ENCODE results near the gene MOCOS. TPM values are rescaled to one million over a fixed set of nuclear protein-coding genes. Genes with fewer than 3 reads are reported as not detected.

The MOCOS gene
- polyA plus RNA-seq, 3 donors = 0.75 to 1.8 (median 0.92) TPM

GRCh38 chr18:36169938-36170337 lies 17.4 kb upstream of the MOCOS start:
- no peak for DNase-seq (ENCODE audit: extremely low read depth in 1 of 11, low read depth in 9 of 11, low spot score in 4 of 11)

DNA sequence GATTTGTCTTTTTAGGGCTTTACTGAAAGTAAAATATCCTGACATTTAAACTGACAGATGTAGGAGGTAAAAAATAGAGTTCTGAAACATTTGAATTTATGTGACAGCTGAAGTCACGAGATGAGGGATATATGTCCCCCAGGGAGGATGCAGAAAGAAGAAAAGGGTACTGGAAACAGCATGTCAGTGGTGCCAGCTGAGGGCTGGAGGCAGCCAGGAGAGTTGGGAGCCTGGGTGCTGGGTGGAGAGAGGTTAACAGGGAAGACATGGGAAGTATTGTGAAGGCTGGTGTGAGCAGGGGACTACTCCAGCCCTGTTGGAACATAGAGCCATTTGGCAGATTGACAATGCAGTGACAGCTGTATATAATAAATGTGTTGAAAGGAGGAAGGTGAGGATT lies 11.8 kb upstream of the MOCOS start:
- no peak for DNase-seq (ENCODE audit: extremely low read depth in 1 of 11, low read depth in 9 of 11, low spot score in 4 of 11)

- no peak for DNase-seq (ENCODE audit: extremely low read depth in 1 of 11, low read depth in 9 of 11, low spot score in 4 of 11)
These were observed 11.1 kb upstream of the MOCOS start for GRCh38 chr18:36176177-36176584.

GRCh38 chr18:36176711-36177110 lies 10.6 kb upstream of the MOCOS start:
- no peak for DNase-seq (ENCODE audit: extremely low read depth in 1 of 11, low read depth in 9 of 11, low spot score in 4 of 11)

GRCh38 chr18:36177913-36178312 lies 9.4 kb upstream of the MOCOS start:
- no peak for DNase-seq (ENCODE audit: extremely low read depth in 1 of 11, low read depth in 9 of 11, low spot score in 4 of 11)

DNA sequence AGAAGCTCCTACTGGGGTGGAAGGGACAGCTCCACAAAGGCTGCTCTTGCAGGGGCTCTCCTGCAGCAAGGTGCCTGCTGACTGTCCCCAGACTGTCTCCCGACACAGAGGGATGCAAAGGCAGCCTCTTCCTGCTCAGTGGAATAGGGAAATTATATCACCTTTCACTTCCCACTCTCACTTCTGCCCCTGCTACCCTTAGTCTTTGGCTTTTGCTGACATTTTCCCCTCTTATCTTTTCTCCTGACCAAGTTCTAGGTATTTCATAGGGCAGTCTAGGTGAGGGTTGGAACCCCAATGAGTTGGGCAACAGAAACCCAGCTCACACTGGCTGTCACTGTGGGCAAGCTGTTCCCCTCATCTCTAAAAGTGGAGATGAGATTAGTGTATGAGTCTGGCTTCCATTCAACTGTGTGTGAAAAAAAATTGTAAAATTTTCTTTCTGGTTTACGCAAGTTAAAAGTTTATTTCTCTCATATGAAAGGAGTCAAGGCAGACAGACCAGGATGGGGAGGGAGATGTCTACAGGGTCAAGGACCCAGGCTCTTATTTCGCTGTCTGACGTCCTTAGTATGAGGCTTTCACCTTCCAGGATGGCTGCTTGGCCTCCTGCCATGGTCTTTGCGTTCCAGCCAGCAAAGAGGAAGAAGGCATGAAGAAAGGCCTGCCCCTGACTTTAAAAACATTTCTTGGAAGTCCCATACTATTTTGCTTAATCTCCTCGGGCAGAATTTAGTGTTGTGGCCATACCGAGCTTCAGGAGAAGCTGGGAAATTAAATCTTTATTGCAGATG lies 7.5 kb upstream of the MOCOS start:
- DNase-seq (ENCODE audit: extremely low read depth in 1 of 11, low read depth in 9 of 11, low spot score in 4 of 11) = peak in 2 of 11 donors; percentile 12 to 17

GRCh38 chr18:36181441-36181840 lies 5.9 kb upstream of the MOCOS start:
- DNase-seq (ENCODE audit: extremely low read depth in 1 of 11, low read depth in 9 of 11, low spot score in 4 of 11) = no peak

- no peak for DNase-seq (ENCODE audit: extremely low read depth in 1 of 11, low read depth in 9 of 11, low spot score in 4 of 11)
These were observed 5.3 kb upstream of the MOCOS start for GRCh38 chr18:36181898-36182506.

DNA sequence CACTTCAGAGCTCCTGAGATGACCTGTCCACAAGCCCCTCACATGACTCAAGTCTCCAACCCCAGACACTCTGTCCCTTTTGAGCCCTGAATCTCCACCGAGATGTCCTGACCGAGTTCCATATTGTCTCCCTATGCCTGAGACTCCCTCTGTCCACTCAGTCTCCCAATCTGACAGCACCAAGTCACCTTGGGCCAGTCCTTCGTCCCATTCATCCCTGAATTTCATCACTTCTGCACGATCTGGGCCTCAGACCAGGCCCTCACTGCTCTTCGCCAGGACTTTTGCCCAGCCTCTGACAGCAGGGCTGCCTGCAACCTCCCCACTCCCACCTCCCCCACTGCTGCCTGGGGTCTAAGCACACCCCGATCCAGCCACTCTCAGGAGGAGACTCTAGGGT lies 4.3 kb upstream of the MOCOS start:
- DNase-seq (ENCODE audit: extremely low read depth in 1 of 11, low read depth in 9 of 11, low spot score in 4 of 11) = no peak

DNA sequence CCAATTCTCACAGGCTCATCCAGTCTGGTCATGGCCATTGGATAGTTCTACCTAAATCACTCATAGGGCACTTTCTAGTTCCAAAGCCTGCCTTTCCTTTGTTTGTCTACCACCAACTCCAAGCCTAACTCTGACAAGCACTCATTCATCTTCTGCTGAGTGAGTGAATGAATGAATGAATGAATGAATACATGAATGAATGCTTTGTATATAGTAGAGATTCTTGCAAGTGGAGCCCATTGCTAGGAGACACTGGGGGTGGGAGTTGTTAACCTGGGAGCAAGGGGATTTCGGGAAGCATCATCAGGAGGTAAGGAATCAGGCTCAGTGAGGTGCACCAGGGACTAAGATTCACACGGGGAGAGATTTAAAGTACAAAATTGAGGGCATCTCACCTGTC lies 3.3 kb upstream of the MOCOS start:
- no peak for DNase-seq (ENCODE audit: extremely low read depth in 1 of 11, low read depth in 9 of 11, low spot score in 4 of 11)

DNA sequence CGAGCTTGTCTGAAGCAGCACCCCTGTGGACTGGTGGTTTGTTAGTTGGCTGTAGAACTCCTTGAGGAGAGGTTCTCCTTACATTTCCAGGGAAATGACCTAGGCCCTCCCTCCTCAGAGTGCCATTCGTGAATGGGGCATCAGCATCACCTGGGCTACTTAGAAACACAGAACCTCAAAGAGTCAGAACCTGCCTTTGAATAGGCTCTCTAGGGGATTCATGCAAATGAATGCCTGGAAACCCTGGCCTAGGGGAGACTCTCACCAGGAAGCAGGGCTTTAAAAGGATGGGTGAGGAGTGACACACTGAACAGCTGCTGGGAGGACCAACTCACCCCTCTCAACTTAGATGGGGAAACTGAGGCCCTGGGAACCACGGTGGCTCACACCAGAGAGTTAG lies 2.1 kb upstream of the MOCOS start:
- DNase-seq (ENCODE audit: extremely low read depth in 1 of 11, low read depth in 9 of 11, low spot score in 4 of 11) = no peak

- no peak for DNase-seq (ENCODE audit: extremely low read depth in 1 of 11, low read depth in 9 of 11, low spot score in 4 of 11)
These were observed 1.3 kb upstream of the MOCOS start for GRCh38 chr18:36185901-36186460.

- DNase-seq (ENCODE audit: extremely low read depth in 1 of 11, low read depth in 9 of 11, low spot score in 4 of 11) = peak in 2 of 11 donors; percentile 6 to 12
These were observed 670 bp upstream of the MOCOS start for GRCh38 chr18:36186461-36187192.

GRCh38 chr18:36187826-36188721 lies 777 bp downstream of the MOCOS start:
- no peak for DNase-seq (ENCODE audit: extremely low read depth in 1 of 11, low read depth in 9 of 11, low spot score in 4 of 11)

DNA sequence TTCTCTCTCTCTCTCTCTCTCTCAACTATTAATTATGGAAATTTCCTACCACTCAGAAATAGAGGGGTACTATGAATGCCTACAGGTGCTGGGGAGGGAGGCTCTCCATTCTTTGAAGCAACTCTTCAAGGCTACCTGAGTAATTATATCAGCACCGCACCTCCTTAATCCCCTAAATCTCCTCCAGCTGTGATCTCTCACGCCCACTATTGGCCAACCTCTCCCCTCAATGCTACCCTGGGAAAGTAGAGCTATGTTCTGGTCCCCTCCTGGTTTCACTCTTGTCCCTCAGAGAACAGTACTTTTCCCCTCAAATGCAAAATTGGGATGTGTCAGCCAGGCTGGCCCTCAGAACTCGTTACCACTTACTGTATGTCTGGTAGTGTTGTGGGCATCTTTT lies 1.6 kb downstream of the MOCOS start:
- DNase-seq (ENCODE audit: extremely low read depth in 1 of 11, low read depth in 9 of 11, low spot score in 4 of 11) = no peak

DNA sequence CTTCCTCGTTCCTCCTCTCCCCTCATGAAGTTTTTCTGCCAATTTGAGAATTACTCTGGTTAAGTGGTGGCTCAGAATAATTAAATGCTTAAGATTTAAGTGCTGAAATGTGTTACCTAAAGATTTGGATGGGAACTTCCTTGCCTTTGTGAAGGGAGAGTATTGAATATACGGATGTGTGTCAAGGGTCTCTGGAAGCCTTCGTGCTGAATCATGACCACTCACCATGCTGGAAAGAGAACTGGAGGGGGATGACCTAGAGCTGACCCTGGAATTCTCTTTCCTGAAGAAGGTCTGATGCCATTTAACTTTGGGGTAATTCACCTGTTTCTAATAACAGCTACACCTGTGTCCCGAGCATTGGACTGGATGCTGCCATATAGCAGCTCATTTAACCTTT lies 2.2 kb downstream of the MOCOS start:
- DNase-seq (ENCODE audit: extremely low read depth in 1 of 11, low read depth in 9 of 11, low spot score in 4 of 11) = no peak

DNA sequence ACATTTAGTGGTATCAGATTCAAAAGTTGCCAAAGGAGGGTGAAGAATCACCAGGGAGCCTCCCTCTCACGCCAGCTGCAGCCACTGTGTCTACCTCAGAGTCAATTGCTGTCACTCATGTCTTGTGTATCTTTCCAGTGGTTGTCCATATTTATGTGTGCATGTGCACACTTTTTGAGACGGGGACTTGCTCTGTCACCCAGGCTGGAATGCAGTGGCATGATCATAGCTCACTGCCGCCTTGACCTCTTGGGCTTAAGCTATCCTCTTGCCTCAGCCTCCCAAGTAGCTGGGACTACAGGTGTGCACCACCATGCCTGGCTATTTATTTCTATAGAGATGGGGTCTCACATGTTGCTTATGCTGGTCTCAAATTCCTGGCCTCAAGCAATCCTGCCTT lies 4.0 kb downstream of the MOCOS start:
- DNase-seq (ENCODE audit: extremely low read depth in 1 of 11, low read depth in 9 of 11, low spot score in 4 of 11) = no peak

- no peak for DNase-seq (ENCODE audit: extremely low read depth in 1 of 11, low read depth in 9 of 11, low spot score in 4 of 11)
These were observed 4.4 kb downstream of the MOCOS start for GRCh38 chr18:36191711-36192110.

Measured in renal cortex interstitium (tissue), 11 donors.